Esophagus (tissue), 2 donors: ENCODE measurements around the gene CDH13. TPM values are rescaled to one million over a fixed set of nuclear protein-coding genes. Genes with fewer than 3 reads are reported as not detected.

ENCODE experiments used
- H3K27ac ChIP-seq, 2 donors: one replicate each; pipeline ENCODE4 v1.5.1; 2013; ENCODE audit warnings: low read depth in 2 of 2, mild to moderate bottlenecking in 2 of 2, inconsistent platforms in 1 of 2, low read length in 1 of 2, moderate library complexity in 1 of 2
- H3K27me3 ChIP-seq, 2 donors: one replicate each; pipeline ENCODE4 v1.6.1; 2013; ENCODE audit warnings: low read length in 2 of 2, control low read depth in 1 of 2, mild to moderate bottlenecking in 1 of 2; ENCODE audit not compliant: insufficient read depth in 2 of 2, control insufficient read depth in 1 of 2
- H3K36me3 ChIP-seq, 2 donors: one replicate each; pipeline ENCODE4 v1.6.1; 2013; ENCODE audit warnings: low read length in 1 of 2; ENCODE audit not compliant: control insufficient read depth in 2 of 2, insufficient read depth in 2 of 2
- H3K4me1 ChIP-seq, 2 donors: one replicate each; pipeline ENCODE4 v1.6.1; 2013; ENCODE audit warnings: low read length in 1 of 2; ENCODE audit not compliant: control insufficient read depth in 2 of 2, insufficient read depth in 2 of 2
- H3K4me3 ChIP-seq, 2 donors: one replicate each; pipeline ENCODE4 v1.5.1; 2013; ENCODE audit warnings: low read length in 2 of 2, mild to moderate bottlenecking in 2 of 2, low read depth in 1 of 2, moderate library complexity in 1 of 2
- H3K9me3 ChIP-seq, 2 donors: one replicate each; pipeline ENCODE4 v1.6.1; 2013; ENCODE audit warnings: mild to moderate bottlenecking in 2 of 2, low read depth in 1 of 2, low read length in 1 of 2, moderate library complexity in 1 of 2; ENCODE audit not compliant: control insufficient read depth in 2 of 2, insufficient read depth in 1 of 2
- WGBS, 2 donors: extraction: QIAGEN DNeasy Blood & Tissue Kit; methylation state at CpG; one replicate each; pipeline ENCODE4 v1.1.7; 2013; 5-methylcytosine and 5-hydroxymethylcytosine counted together
- polyA plus RNA-seq, 2 donors: library from polyadenylated mRNA; stranded (reverse); fragments of 200-250 nt; gene quantifications; one replicate each; pipeline ENCODE4 v1.2.3, GENCODE V29; 2013
- donor health status: healthy with polysubstance abuse.
- donor health status: Bipolar disorder and iron deficiency.

Gene CDH13
- polyA plus RNA-seq, 2 donors = 1.3 to 4.3 TPM

DNA sequence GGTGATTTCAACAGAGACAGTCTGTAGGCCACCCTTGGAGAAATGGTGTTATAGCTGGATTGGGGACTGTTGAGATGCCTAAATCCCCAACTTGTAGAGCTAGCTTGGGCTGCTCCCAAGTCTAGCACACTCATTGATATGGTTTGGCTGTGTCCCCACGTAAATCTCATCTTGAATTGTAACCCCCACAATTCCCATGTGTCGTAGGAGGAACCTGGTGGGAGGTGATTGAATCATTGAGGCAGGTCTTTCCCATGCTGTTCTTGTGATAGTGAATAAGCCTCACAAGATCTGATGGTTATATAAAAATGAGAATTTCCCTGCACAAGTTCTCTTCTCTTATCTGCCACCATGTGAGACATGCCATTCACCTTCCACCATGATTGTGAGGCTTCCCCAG, 536.0 kb downstream of the CDH13 start:
- H3K4me1 ChIP-seq = no peaks in the 10 kb centered on the region

DNA sequence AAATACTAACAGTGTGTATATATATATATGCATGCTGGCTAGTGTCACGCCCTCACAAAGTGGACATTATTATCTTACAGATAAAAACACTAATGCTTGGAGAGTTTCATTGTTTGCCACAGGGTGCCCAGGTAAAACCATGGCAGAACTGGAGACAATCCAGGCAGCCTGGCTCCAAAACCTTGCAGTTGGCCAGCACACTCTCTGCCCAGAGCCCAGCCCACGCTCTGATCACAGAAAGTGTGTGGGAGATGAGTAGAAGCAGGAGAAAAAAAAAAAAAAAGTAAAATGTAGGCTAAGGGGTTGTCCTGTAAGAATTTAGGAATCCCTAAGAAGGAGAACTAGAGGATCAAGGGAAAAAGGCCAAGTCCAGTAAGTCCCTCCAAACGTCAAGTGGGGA, 538.0 kb downstream of the CDH13 start:
- Histone ChIP-seq H3K27ac (no peak overlapping the region), H3K4me3 (no peak overlapping the region), H3K27me3 (no peaks in the 10 kb centered on the region), H3K4me1 (no peaks in the 10 kb centered on the region), H3K9me3 (no peaks in the 10 kb centered on the region), H3K36me3 (no peaks in the 10 kb centered on the region)
- WGBS, 2 donors = 61 to 79% methylated on average over 3 of the region's 3 CpGs

More for the DNA sequence above, 536.0 kb downstream of the CDH13 start:
- no peaks in the 10 kb centered on the region for H3K27me3 ChIP-seq
- WGBS, 2 donors = 74 to 82% methylated on average over 2 of the region's 2 CpGs
- H3K27ac ChIP-seq = no peak overlapping the region
- no peak overlapping the region for H3K4me3 ChIP-seq
- H3K9me3 ChIP-seq = no peaks in the 10 kb centered on the region
- no peaks in the 10 kb centered on the region for H3K36me3 ChIP-seq

DNA sequence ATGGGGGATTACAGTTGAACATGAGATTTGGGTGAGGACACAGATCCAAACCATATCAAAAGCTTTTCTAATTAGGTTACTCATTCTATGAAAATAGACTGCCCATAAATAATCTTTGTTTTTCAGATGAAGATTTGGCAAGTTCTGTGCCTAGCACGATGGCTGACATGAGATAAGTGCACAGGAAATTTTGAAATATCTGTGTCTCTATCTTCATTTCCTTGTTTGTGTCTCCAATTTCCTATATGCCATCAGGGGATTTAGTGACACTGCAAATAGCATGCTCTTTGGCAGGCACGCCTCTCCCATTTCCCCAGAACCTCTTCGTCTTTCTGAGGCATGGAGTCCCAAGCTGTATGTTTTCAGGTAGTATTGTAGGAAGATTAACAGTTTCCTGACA, 544.6 kb downstream of the CDH13 start:
- Histone ChIP-seq H3K9me3 (no peaks in the 10 kb centered on the region), H3K4me3 (no peak overlapping the region), H3K36me3 (no peaks in the 10 kb centered on the region), H3K4me1 (no peaks in the 10 kb centered on the region), H3K27ac (no peak overlapping the region), H3K27me3 (no peaks in the 10 kb centered on the region)
- 53 to 69% methylated on average over 3 of the region's 3 CpGs for WGBS, 2 donors

DNA sequence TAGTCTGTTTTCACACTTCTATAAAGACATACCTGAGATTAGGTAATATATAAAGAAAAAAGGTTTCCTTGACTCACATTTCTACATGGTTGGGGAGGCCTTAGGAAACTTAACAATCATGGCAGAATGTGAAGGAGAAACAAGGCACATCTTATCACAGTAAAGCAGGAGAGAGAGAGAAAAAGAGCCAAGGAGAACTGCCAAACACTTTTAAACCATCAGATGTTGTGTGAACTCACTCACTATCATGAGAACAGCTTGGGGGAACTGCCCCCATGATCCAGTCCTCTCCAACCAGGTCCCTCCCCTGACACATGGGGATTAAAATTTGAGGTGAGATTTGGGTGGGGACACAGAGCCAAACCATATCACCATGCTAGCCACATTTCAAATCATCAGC, 547.9 kb downstream of the CDH13 start:
- no peak overlapping the region for H3K27ac ChIP-seq
- no peak overlapping the region for H3K4me3 ChIP-seq
- no peaks in the 10 kb centered on the region for H3K4me1 ChIP-seq
- no peaks in the 10 kb centered on the region for H3K9me3 ChIP-seq
- no peaks in the 10 kb centered on the region for H3K36me3 ChIP-seq
- H3K27me3 ChIP-seq = no peaks in the 10 kb centered on the region

DNA sequence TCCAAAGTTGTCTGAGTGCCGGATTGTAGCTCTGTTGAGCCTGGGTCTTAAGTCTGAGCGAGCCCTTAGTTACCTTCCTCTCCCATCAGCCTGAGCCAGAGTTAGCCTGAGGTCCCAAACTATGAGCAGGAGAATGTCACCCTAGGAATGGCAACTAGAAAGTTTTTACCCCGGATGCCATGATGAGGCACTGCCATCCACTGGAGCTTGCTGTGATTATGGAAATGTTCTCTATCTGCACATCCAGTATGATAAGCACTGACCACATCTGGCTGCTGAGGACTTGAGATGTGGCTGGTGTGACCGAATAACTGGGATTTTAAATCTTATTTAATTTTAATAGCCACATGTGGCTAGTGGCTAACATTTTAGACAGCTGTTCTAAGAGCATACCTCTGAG, 550.0 kb downstream of the CDH13 start:
- H3K4me1 ChIP-seq = no peaks in the 10 kb centered on the region
- no peaks in the 10 kb centered on the region for H3K36me3 ChIP-seq
- no peaks in the 10 kb centered on the region for H3K9me3 ChIP-seq
- WGBS, 2 donors = 90 to 93% methylated on average over 4 of the region's 4 CpGs
- H3K27me3 ChIP-seq = no peaks in the 10 kb centered on the region
- no peak overlapping the region for H3K4me3 ChIP-seq
- H3K27ac ChIP-seq = no peak overlapping the region

DNA sequence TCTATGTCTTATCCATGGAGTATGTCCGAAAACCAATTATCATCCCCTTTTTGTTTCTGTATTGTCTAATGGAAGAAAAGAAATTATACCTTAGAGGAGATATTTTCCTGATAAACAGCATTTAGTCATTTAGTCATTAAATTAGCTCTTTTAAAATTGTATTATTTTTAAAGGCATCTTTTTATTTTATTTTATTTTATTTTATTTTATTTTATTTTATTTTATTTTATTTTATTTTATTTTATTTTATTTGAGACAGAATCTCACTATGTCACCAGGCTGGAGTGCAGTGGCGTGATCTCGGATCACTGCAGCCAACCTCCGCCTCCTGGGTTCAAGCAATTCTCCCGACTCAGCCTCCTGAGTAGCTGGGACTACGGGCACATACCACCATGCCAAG, 559.1 kb downstream of the CDH13 start:
- H3K4me1 ChIP-seq = no peaks in the 10 kb centered on the region
- no peak overlapping the region for H3K4me3 ChIP-seq
- H3K27me3 ChIP-seq = no peaks in the 10 kb centered on the region
- WGBS, 2 donors = 94 to 96% methylated on average over 6 of the region's 6 CpGs
- H3K9me3 ChIP-seq = no peaks in the 10 kb centered on the region
- H3K27ac ChIP-seq = no peak overlapping the region
- no peaks in the 10 kb centered on the region for H3K36me3 ChIP-seq

DNA sequence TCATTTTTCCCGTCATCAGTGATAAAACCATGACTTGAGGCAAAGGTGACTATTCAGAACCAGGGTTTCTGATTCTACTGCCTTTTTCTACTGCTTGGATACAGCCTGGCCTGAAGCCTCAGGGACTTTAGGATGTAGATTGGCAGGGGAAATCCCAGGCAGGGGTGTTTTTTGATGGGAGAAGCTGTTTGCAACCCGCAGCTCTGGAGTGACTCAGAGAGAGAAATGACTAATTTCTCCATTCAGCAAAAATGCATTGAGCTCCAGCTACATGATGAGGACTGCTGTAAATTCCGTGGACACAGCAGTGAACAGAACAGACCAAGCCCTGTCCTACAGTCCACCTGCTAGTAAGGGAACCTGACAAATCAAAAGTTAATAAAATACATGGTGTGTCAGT, 560.6 kb downstream of the CDH13 start:
- H3K36me3 ChIP-seq = no peaks in the 10 kb centered on the region
- 34 to 38% methylated on average over 3 of the region's 3 CpGs for WGBS, 2 donors
- no peak overlapping the region for H3K27ac ChIP-seq
- no peaks in the 10 kb centered on the region for H3K27me3 ChIP-seq
- no peaks in the 10 kb centered on the region for H3K4me1 ChIP-seq
- no peaks in the 10 kb centered on the region for H3K9me3 ChIP-seq
- no peak overlapping the region for H3K4me3 ChIP-seq

DNA sequence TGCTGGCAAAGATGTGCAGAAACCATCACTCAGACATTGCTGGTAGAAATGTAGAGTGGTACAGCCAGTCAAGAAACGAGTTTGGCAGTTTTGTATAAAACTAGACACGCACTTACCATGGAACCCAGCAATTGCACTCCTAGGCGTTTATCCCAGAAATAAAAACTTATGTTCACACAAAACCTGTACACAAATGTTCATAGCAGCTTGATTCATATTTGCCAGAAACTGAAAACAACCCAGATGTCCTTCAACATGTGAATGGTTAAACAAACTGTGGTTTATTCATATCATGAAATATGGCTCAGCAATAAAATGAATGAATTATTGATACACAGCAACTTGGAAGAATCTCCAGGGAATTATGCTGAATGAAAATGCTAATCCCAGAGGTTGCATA, 570.0 kb downstream of the CDH13 start:
- no peaks in the 10 kb centered on the region for H3K27me3 ChIP-seq
- H3K27ac ChIP-seq = no peak overlapping the region
- H3K4me1 ChIP-seq = no peaks in the 10 kb centered on the region
- no peak overlapping the region for H3K4me3 ChIP-seq
- H3K36me3 ChIP-seq = no peaks in the 10 kb centered on the region
- 78 to 86% methylated on average over 3 of the region's 3 CpGs for WGBS, 2 donors
- H3K9me3 ChIP-seq = no peaks in the 10 kb centered on the region

DNA sequence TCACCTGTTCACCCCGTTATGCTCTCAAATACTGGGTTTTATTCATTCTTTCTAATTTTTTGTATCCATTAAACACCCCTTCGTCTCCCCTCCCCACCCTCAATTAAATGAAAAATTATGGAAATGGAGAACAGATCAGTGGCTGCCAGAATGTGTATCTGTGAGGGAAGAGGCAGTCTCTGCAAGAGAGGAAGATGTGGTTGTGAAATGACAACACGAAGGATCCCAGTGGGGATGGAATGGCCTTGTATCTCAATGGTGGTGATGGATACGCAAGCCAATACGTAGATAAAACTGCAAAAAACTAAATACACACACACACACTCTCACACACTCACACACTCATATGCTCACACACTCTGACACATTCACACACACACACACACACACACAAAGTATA, 570.7 kb downstream of the CDH13 start:
- whole genome bisulfite sequencing, 2 donors = 88 to 92% methylated on average over 5 of the region's 5 CpGs
- H3K36me3 ChIP-seq = no peaks in the 10 kb centered on the region
- H3K27me3 ChIP-seq = no peaks in the 10 kb centered on the region
- no peak overlapping the region for H3K27ac ChIP-seq
- no peaks in the 10 kb centered on the region for H3K4me1 ChIP-seq
- no peaks in the 10 kb centered on the region for H3K9me3 ChIP-seq
- H3K4me3 ChIP-seq = no peak overlapping the region

DNA sequence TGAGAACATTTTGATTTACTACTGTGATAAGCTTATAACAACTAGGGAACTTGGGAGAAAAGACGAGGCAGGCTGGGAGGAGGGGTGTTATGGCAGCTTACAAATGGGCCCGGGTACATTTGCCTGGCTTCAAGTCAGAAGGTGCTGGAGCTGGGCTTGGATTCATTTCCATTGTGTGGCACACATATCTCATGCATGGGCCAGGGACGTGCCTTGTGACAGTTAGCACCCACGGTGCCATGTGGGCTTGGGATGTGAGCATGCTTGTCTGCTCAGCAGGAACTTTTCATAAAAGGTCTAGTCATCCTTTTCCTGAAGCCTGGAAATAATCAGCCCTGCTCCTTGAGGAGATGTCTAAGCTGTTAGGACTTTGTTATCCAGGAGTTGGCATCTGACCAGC, 572.2 kb downstream of the CDH13 start:
- Histone ChIP-seq H3K36me3 (no peaks in the 10 kb centered on the region), H3K4me1 (no peaks in the 10 kb centered on the region), H3K27me3 (no peaks in the 10 kb centered on the region), H3K4me3 (no peak overlapping the region), H3K9me3 (no peaks in the 10 kb centered on the region), H3K27ac (no peak overlapping the region)
- WGBS, 2 donors = 75 to 80% methylated on average over 4 of the region's 4 CpGs
